ENCODE measurements around the gene ATXN7L2. TPM values are rescaled to one million over a fixed set of nuclear protein-coding genes. Genes with fewer than 3 reads are reported as not detected.
"Not testable (repeated sequence)": the region's sequence is repeated elsewhere in the genome, so short reads cannot be mapped to it uniquely, and the experiment has no call there.

The ATXN7L2 gene
- total and polyA plus RNA-seq, 9 donors = 8.5 to 35.9 (median 19.3) TPM

DNA sequence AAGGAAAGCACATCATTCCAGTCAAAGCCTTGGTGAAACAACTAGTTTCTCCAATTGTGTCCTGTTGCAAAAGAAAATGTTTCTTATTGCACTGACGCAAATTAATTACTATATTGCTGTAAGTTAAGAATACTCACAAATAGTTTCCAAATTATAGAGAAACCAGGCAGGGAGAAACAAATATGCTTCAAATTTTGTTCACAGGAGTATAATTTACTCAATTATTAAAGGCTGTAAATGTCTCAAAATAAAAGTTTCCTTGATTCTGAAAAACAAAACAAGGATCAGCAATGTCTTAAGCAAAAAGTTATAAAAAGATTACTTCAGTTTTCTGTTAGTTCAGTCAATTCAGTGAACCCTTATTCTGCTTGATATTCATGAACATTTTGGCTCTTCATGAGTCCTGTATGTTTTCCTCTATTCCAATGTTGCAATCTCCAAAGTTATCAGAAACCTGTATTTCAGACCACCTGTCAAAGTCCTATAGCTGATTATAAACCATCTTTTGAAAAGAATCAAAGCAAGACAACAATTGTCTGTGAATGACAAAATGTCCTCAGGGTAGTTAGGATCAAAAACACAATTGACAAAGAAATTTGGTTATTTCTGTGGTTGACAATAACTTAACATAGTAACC is 29.1 kb upstream of the ATXN7L2 start:
- Histone ChIP-seq H3K4me3 (ENCODE audit: low read length) (no peak overlapping the region), H3K27me3 (ENCODE audit: control insufficient read depth, insufficient read depth, low read length) (peaks cover 7% of the 10 kb centered on the region), H3K27ac (ENCODE audit: low read length) (no peak overlapping the region), H3K36me3 (ENCODE audit: control insufficient read depth, insufficient read depth, low read length) (no peaks in the 10 kb centered on the region), H3K4me1 (ENCODE audit: control insufficient read depth, insufficient read depth, low read length) (no peaks in the 10 kb centered on the region), H3K9me3 (replicated peaks; ENCODE audit: control insufficient read depth, low read depth, low read length) (no peaks in the 10 kb centered on the region)
- no CpG with 5 or more reads among the region's 1 CpG for WGBS (ENCODE audit: insufficient coverage)
- DNase-seq = no peak

DNA sequence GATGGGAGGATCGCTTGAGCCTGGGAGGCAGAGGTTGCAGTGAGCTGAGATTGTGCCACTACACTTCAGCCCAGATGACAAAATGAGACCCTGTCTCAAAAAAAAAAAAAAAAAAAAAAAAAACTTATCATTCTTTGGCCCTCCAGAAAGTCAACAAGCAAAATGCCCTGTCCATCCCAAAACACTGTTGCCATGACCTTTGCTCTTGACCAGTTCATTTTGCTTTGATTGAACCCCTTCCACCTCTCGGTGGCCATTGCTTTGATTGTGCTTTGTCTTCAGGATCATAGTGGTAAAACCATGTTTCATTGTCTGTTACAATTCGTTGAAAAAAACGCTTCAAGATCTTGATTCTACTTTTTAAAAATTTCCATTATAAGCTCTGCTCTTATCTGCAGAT is 25.9 kb upstream of the ATXN7L2 start:
- Histone ChIP-seq H3K9me3 (replicated peaks; ENCODE audit: control insufficient read depth, low read depth, low read length) (no peaks in the 10 kb centered on the region), H3K4me1 (ENCODE audit: control insufficient read depth, insufficient read depth, low read length) (no peaks in the 10 kb centered on the region), H3K27ac (ENCODE audit: low read length) (no peak overlapping the region), H3K4me3 (ENCODE audit: low read length) (no peak overlapping the region), H3K36me3 (ENCODE audit: control insufficient read depth, insufficient read depth, low read length) (no peaks in the 10 kb centered on the region), H3K27me3 (ENCODE audit: control insufficient read depth, insufficient read depth, low read length) (peaks cover 22% of the 10 kb centered on the region)
- WGBS (ENCODE audit: insufficient coverage) = no CpG with 5 or more reads among the region's 4 CpGs
- no peak for DNase-seq

DNA sequence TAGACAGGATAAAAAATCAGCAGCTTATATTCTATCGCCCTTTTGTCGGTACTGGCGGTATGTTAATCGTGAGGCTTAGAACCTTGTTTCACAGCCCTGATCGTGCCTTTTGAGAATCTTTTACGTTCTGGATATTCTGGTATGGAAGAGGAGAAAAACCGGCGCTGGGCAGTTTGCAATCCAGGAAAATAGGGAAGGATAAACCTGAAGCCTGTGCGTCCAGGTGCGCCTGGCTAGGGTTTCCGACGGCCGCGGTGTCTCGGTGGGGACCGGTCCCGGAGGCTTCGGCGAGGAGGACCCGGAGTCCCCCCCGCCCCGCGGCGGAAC is 17.6 kb upstream of the ATXN7L2 start:
- peak overlapping the region; percentile 70 for H3K27ac ChIP-seq (ENCODE audit: low read length)
- H3K27me3 ChIP-seq (ENCODE audit: control insufficient read depth, insufficient read depth, low read length) = peaks cover 67% of the 10 kb centered on the region
- H3K36me3 ChIP-seq (ENCODE audit: control insufficient read depth, insufficient read depth, low read length) = no peaks in the 10 kb centered on the region
- DNase-seq = no peak
- peaks cover 10% of the 10 kb centered on the region for H3K4me1 ChIP-seq (ENCODE audit: control insufficient read depth, insufficient read depth, low read length)
- 2% methylated on average over 21 of the region's 24 CpGs for WGBS (ENCODE audit: insufficient coverage)
- no peaks in the 10 kb centered on the region for H3K9me3 ChIP-seq (replicated peaks; ENCODE audit: control insufficient read depth, low read depth, low read length)
- H3K4me3 ChIP-seq (ENCODE audit: low read length) = peak overlapping the region; percentile 54

DNA sequence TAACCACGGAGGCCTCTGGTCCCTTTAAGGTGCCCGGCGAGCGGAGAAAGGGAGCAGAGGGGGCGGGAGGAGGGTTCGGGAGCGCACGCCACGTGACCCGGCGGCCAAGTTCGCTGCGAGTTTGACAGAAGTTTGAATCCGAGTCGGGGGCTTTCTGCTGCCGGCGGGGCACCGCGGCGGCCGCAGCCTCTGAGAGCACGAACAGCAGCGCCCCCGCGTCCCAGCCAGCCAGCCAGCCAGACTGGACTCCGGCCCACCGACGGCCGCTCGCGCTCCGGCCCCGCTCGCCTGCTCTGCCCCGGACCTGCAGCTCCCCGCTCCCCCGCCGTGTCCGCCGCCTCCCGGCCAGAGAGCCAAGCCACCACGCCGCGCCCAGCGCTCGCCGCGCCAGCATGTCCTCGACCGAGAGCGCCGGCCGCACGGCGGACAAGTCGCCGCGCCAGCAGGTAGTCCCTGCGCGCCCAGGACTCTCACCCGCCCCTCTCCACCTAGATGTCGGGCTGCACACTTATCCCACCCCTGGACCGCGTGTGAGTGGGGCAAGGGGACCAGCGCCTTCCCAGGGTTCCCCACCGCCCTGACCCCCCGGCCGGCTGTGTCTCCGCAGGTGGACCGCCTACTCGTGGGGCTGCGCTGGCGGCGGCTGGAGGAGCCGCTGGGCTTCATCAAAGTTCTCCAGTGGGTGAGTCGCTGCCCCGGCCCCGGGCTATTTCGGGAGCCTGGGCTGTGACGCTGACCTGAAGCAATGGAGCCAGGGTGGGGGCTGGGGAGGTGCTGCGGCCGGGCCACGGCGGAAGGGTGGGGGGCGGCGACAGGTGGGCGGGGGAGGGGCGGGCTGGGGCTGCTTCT is 17.0 kb upstream of the ATXN7L2 start, which contains the start of gene SYPL2:
Gene SYPL2, plus strand, starts transcription at position 95 of the 849 bp plus-strand sequence. Its CDS starts 298 bp downstream, at position 393.
- WGBS (ENCODE audit: insufficient coverage) = under 1% methylated on average over 75 of the region's 88 CpGs
- Histone ChIP-seq H3K27ac (ENCODE audit: low read length) (peak within 1 kb of the TSS; percentile 91), H3K4me1 (ENCODE audit: control insufficient read depth, insufficient read depth, low read length) (peaks cover 10% of the 10 kb centered on the region), H3K9me3 (replicated peaks; ENCODE audit: control insufficient read depth, low read depth, low read length) (no peaks in the 10 kb centered on the region), H3K36me3 (ENCODE audit: control insufficient read depth, insufficient read depth, low read length) (no peaks in the 10 kb centered on the region), H3K27me3 (ENCODE audit: control insufficient read depth, insufficient read depth, low read length) (peaks cover 64% of the 10 kb centered on the region), H3K4me3 (ENCODE audit: low read length) (peak within 1 kb of the TSS; percentile 54)
- DNase-seq = peak; percentile 65

DNA sequence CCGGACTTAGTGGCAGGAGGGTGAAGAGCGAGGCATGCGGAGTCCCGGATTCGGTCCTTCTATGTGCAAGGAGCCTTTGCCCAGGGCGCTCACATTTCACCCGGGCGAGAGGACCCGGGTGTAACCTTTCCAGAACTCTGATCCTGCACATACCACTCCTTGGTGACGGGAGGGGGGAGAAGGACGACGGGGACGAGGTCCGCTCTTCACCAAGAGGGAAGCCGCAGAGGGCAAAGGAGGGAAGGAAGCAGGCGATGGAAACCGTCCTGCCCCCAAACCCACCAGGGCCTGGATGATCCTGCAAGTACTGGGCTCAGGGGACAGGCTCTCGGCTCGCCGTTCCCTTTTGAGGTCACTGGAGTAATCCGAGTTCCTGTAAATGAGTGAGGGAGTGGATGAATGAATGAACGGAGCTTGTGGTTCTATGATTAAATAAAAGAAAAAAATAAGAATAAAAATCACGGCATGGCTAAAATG is 16.4 kb upstream of the ATXN7L2 start:
- WGBS (ENCODE audit: insufficient coverage) = 18% methylated on average over 7 of the region's 23 CpGs
- Histone ChIP-seq H3K4me1 (ENCODE audit: control insufficient read depth, insufficient read depth, low read length) (peaks cover 14% of the 10 kb centered on the region), H3K9me3 (replicated peaks; ENCODE audit: control insufficient read depth, low read depth, low read length) (no peaks in the 10 kb centered on the region), H3K4me3 (ENCODE audit: low read length) (peak overlapping the region; percentile 48), H3K27ac (ENCODE audit: low read length) (peak overlapping the region; percentile 85), H3K27me3 (ENCODE audit: control insufficient read depth, insufficient read depth, low read length) (peaks cover 61% of the 10 kb centered on the region), H3K36me3 (ENCODE audit: control insufficient read depth, insufficient read depth, low read length) (no peaks in the 10 kb centered on the region)
- DNase-seq = peak; percentile 76

DNA sequence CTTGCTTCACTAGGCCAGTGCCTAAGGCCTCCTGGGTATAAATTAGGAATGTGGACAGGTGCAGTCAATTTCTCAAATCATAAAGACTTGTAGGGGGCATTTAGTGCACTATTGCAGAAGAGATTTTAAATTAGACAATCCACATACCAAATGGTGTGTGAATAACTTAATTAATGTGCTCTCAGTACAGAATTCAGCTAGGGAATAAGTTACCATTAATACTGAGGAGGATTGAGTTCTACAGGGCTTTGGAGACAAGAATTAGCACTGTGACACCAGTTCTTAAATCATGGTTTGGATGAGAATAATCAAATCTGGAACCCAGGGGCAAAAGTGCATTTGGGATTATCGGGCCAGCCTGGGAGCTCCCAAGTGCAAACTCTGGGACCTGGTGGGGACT is 15.6 kb upstream of the ATXN7L2 start:
- WGBS (ENCODE audit: insufficient coverage) = 67% methylated on average over 1 of the region's 1 CpG
- H3K27ac ChIP-seq (ENCODE audit: low read length) = peak overlapping the region; percentile 85

DNA sequence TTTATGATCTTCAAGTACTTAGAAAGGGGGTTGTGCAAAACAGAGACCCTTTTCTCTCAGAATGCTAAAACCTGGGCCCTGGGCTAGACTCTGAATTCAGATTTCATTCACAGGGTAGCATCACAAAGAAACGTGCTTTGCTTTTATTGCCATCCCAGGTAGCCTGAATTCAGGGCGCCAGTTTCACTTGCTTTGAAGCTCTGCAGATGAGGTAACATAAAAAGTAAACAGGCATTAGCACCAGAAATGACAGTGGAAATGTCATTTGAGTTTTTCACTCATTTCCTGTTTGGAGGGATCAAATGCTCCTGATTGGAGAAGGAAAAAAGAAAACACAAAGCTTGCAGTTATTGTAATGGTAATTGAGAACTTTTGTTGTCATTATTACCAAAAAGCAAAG is 14.8 kb upstream of the ATXN7L2 start:
- 8% methylated on average over 2 of the region's 2 CpGs for WGBS (ENCODE audit: insufficient coverage)
- Histone ChIP-seq H3K36me3 (ENCODE audit: control insufficient read depth, insufficient read depth, low read length) (no peaks in the 10 kb centered on the region), H3K27ac (ENCODE audit: low read length) (no peak overlapping the region), H3K27me3 (ENCODE audit: control insufficient read depth, insufficient read depth, low read length) (peaks cover 61% of the 10 kb centered on the region), H3K4me3 (ENCODE audit: low read length) (no peak overlapping the region), H3K9me3 (replicated peaks; ENCODE audit: control insufficient read depth, low read depth, low read length) (no peaks in the 10 kb centered on the region), H3K4me1 (ENCODE audit: control insufficient read depth, insufficient read depth, low read length) (peaks cover 22% of the 10 kb centered on the region)
- no peak for DNase-seq

More for the DNA sequence above, 15.6 kb upstream of the ATXN7L2 start:
- no peak for DNase-seq
- no peaks in the 10 kb centered on the region for H3K9me3 ChIP-seq (replicated peaks; ENCODE audit: control insufficient read depth, low read depth, low read length)
- peaks cover 61% of the 10 kb centered on the region for H3K27me3 ChIP-seq (ENCODE audit: control insufficient read depth, insufficient read depth, low read length)
- H3K4me3 ChIP-seq (ENCODE audit: low read length) = peak overlapping the region; percentile 48
- peaks cover 19% of the 10 kb centered on the region for H3K4me1 ChIP-seq (ENCODE audit: control insufficient read depth, insufficient read depth, low read length)
- H3K36me3 ChIP-seq (ENCODE audit: control insufficient read depth, insufficient read depth, low read length) = no peaks in the 10 kb centered on the region

DNA sequence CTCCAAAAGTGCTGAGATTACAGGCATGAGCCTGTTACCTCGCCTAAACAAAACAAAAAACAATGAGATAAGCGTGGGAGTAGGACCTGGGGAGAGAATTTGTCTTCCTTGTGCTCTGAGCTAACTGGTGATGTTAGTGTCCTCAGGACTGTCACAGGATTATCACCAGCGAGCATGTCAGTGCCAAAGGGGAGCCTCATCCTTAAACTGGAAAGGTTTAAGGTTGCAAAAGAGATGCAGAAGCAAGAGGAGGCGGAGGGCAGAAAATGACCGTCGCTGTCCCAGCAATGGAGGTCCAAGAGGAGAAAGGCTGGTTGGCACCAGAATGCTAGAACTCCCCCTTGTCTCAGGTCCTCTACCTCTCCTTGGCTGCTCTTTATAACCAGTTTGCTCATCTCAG is 13.5 kb upstream of the ATXN7L2 start:
- Histone ChIP-seq H3K4me3 (ENCODE audit: low read length) (no peak overlapping the region), H3K9me3 (replicated peaks; ENCODE audit: control insufficient read depth, low read depth, low read length) (no peaks in the 10 kb centered on the region), H3K27ac (ENCODE audit: low read length) (no peak overlapping the region), H3K36me3 (ENCODE audit: control insufficient read depth, insufficient read depth, low read length) (peaks cover 2% of the 10 kb centered on the region), H3K4me1 (ENCODE audit: control insufficient read depth, insufficient read depth, low read length) (peaks cover 24% of the 10 kb centered on the region), H3K27me3 (ENCODE audit: control insufficient read depth, insufficient read depth, low read length) (peaks cover 54% of the 10 kb centered on the region)
- no peak for DNase-seq
- 29% methylated on average over 2 of the region's 6 CpGs for WGBS (ENCODE audit: insufficient coverage)

DNA sequence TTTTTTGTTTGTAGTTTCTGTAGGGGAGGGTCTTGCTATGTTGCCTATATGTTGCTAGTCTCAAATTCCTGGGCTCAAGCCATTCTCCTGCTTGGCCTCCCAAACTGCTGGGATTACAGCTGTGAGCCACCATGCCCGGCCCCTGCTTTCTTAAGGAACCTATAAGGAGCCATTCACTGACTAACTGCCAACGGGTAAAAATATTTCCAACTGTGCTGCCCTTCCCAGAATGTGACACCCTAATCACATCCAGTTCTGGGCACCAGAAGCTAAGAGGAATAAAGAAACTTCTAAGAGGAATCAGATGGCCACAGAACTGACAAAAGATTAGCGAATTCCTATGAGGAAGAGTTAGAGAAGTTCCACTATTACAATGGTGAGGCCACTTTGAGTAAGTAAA is 10.9 kb upstream of the ATXN7L2 start:
- H3K27ac ChIP-seq (ENCODE audit: low read length) = peak overlapping the region; percentile 56
- H3K4me1 ChIP-seq (ENCODE audit: control insufficient read depth, insufficient read depth, low read length) = peaks cover 18% of the 10 kb centered on the region
- H3K9me3 ChIP-seq (replicated peaks; ENCODE audit: control insufficient read depth, low read depth, low read length) = no peaks in the 10 kb centered on the region
- H3K27me3 ChIP-seq (ENCODE audit: control insufficient read depth, insufficient read depth, low read length) = peaks cover 41% of the 10 kb centered on the region
- DNase-seq = no peak
- peaks cover 11% of the 10 kb centered on the region for H3K36me3 ChIP-seq (ENCODE audit: control insufficient read depth, insufficient read depth, low read length)
- no peak overlapping the region for H3K4me3 ChIP-seq (ENCODE audit: low read length)
- 35% methylated on average over 2 of the region's 3 CpGs for WGBS (ENCODE audit: insufficient coverage)

DNA sequence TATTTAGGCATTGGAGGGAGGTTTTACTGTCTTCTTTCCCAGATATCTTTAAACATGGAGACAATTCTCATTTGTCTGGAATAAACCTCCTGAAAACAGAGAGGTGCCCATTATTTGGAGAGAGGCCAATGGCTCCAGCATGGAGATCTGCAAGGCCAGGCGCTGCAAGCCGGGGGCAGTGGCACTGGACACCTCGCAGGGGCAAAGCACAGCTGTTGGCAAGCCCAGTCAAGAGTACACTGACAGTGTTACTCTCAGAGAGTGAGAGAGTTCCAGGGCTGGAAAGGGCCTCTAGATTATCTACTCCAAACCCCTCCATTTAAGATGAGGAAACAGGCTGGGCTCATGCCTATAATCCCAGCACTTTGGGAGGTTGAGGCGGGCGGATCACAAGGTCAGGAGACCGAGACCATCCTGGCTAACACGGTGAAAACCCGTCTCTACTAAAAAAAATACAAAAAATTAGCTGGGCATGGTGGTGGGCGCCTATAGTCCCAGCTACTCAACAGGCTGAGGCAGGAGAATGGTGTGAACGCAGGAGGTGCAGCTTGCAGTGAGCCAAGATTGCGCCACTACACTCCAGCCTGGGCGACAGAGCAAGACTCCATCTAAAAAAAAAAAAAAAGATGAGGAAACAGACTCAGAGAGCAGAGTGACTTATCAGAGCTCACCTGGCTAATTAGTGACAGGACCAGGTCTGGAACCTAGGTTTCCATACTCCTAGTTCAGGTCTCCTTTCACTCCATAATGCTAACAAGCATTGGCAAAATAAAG is 10.2 kb upstream of the ATXN7L2 start:
- WGBS (ENCODE audit: insufficient coverage) = 86% methylated on average over 6 of the region's 12 CpGs
- not testable (repeated sequence) for H3K4me3 ChIP-seq (ENCODE audit: low read length); H3K9me3 ChIP-seq (replicated peaks; ENCODE audit: control insufficient read depth, low read depth, low read length); DNase-seq
- H3K27ac ChIP-seq (ENCODE audit: low read length) = peak overlapping the region; percentile 56
- H3K36me3 ChIP-seq (ENCODE audit: control insufficient read depth, insufficient read depth, low read length) = peaks cover 18% of the 10 kb centered on the region
- H3K4me1 ChIP-seq (ENCODE audit: control insufficient read depth, insufficient read depth, low read length) = peaks cover 18% of the 10 kb centered on the region
- H3K27me3 ChIP-seq (ENCODE audit: control insufficient read depth, insufficient read depth, low read length) = peaks cover 41% of the 10 kb centered on the region

Measured in muscle of leg (tissue), 11 donors.